ENCODE results near the gene LAP3. TPM values are rescaled to one million over a fixed set of nuclear protein-coding genes. Genes with fewer than 3 reads are reported as not detected.

The LAP3 gene
- total RNA-seq, 2 experiments from 2014 or later, result 100 to 101 TPM

DNA sequence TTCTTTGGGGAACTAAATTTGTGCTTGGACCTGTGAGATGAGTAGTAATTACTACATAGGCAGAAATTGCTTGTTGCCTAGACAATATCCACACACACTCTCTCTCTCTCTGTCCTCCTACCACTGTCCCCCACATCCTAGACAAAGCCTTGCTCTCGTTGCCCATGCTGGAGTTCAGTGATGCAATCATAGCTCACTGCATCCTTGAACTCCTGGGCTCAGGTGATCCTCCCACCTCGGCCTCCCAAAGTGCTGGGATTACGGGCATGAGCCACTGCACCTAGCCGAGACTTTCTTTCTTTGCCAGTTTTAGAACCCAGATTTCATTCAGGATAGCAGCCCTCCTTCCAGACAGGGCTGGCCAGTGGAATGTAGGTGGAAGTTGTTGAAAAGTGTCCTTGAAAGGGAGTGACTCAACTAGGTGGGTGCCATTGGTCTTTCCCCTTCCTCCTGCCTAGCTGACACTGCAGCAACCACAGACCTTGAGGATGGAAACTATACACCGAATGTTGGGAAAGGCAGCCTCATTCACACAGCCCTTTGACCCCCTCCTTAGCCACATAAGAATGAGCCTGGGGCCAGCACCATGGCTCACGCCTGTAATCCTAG, 16.8 kb upstream of the LAP3 start:
- Mint-ChIP-seq H3K4me1 (ENCODE audit: low read depth) (no peaks in the 10 kb centered on the region), H3K27ac (no peak overlapping the region), H3K27me3 (peaks cover 1% of the 10 kb centered on the region), H3K36me3 (ENCODE audit: low read depth) (no peaks in the 10 kb centered on the region), H3K4me3 (no peak overlapping the region), H3K9me3 (no peaks in the 10 kb centered on the region)
- ATAC-seq, result no peak
- TF ChIP-seq, protein P1, sequence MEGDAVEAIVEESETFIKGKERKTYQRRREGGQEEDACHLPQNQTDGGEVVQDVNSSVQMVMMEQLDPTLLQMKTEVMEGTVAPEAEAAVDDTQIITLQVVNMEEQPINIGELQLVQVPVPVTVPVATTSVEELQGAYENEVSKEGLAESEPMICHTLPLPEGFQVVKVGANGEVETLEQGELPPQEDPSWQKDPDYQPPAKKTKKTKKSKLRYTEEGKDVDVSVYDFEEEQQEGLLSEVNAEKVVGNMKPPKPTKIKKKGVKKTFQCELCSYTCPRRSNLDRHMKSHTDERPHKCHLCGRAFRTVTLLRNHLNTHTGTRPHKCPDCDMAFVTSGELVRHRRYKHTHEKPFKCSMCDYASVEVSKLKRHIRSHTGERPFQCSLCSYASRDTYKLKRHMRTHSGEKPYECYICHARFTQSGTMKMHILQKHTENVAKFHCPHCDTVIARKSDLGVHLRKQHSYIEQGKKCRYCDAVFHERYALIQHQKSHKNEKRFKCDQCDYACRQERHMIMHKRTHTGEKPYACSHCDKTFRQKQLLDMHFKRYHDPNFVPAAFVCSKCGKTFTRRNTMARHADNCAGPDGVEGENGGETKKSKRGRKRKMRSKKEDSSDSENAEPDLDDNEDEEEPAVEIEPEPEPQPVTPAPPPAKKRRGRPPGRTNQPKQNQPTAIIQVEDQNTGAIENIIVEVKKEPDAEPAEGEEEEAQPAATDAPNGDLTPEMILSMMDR (IDR thresholded peaks at IDR 0.05), result no peak
- no peak for DNase-seq
- CTCF ChIA-PET, result interaction anchor here (4.0 kb wide), 1 partner anchor 11 kb away, joined by 18 read pairs; no protein-coding TSS in a partner anchor
- POLR2A ChIA-PET, result no interaction called here
- intact Hi-C loops (cut with micrococcal nuclease), result no loop called here

DNA sequence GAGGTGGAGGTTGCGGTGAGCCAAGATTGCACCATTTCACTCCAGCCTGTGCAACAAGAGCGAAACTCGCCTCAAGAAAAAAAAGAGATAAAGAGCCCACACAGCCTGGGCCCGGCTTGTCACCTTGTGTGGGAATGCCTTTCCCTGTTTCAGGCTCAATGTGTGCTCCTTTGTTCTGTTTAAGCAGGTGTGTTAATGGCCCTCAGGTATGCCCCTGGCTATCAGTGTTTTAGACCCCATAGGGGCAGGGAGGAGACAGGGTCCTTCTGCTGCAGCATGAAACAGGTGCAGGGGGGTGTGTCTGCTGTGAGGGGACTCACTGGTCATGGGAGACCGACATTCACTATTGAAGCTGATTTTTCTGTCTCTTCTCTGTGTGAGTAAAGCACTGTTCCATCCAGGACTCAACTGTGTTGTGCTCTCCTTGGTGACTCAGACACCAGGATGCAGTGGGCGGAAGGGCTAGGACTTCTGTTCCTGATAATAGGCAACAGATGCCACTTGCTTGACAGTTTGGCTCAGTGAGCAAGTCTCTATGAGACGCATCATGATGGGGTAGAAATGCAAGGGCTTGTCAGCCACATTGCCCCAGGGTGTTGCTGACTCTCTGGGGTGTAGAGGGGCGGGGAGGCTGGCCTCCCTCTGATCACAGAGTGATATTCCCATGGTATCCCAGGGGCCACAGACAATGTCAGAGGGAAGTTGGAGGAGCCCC, 15.6 kb upstream of the LAP3 start:
- H3K27ac Mint-ChIP-seq, result no peak overlapping the region
- no peak for ATAC-seq
- H3K9me3 Mint-ChIP-seq, result no peaks in the 10 kb centered on the region
- no peaks in the 10 kb centered on the region for H3K27me3 Mint-ChIP-seq
- TF ChIP-seq, protein P1 (IDR thresholded peaks at IDR 0.05), result no peak
- no peak overlapping the region for H3K4me3 Mint-ChIP-seq
- DNase-seq, result no peak
- ChIA-PET CTCF (no interaction called here), POLR2A (no interaction called here)
- H3K4me1 Mint-ChIP-seq (ENCODE audit: low read depth), result no peaks in the 10 kb centered on the region
- intact Hi-C loops (cut with micrococcal nuclease), result no loop called here
- H3K36me3 Mint-ChIP-seq (ENCODE audit: low read depth), result no peaks in the 10 kb centered on the region

DNA sequence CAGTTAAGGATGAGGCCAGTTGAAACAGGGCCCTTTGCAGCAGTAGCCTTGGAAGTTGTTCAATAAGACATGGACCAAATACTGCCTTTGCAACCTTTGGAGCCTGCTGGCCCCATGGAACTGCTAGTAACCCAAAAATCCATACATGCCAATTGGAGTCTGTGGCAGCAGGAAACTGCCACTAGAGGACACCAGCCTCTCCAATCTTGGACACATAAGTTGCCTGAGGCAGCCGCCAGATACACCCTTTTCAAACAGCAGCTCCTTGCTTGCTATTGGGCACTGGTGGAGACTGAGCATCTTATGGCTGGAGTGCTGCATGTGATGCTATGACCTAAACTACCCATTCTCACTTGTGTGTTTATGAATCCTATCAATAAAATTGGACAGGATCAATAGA, 14.8 kb upstream of the LAP3 start:
- Mint-ChIP-seq H3K9me3 (no peaks in the 10 kb centered on the region), H3K4me1 (ENCODE audit: low read depth) (no peaks in the 10 kb centered on the region), H3K27ac (no peak overlapping the region), H3K36me3 (ENCODE audit: low read depth) (no peaks in the 10 kb centered on the region), H3K4me3 (no peak overlapping the region), H3K27me3 (no peaks in the 10 kb centered on the region)
- intact Hi-C loops (cut with micrococcal nuclease), result no loop called here
- TF ChIP-seq, protein P1 (IDR thresholded peaks at IDR 0.05), result no peak
- no peak for ATAC-seq
- POLR2A ChIA-PET, result no interaction called here
- CTCF ChIA-PET, result interaction anchor here (1.0 kb wide), 1 partner anchor 74 kb away, joined by 4 read pairs; no protein-coding TSS in a partner anchor
- DNase-seq, result no peak

DNA sequence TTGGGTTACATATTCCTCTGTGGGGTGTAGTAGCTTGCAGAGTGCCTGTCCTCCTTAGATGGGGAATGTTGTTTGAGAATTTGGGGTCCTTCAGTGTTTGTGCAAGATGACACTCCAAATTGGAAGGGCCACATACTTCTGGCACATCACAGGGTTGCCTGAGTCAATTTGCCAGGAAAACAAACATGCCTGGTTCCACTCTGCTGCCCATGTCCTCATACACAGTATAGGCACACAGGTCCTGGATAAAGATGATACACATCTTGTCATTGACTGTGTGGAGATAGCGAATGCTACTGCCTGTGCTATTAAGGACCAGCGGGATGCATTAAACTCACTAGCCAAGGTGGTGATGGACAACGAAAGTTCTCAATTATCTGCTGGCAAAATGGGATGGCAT, 11.2 kb upstream of the LAP3 start:
- CTCF ChIA-PET, result interaction anchor here (1.2 kb wide), 1 partner anchor 7 kb away, joined by 3 read pairs; no protein-coding TSS in a partner anchor
- no peak for ATAC-seq
- Mint-ChIP-seq H3K36me3 (ENCODE audit: low read depth) (no peaks in the 10 kb centered on the region), H3K4me3 (no peak overlapping the region), H3K4me1 (ENCODE audit: low read depth) (no peaks in the 10 kb centered on the region), H3K27ac (no peak overlapping the region), H3K27me3 (no peaks in the 10 kb centered on the region), H3K9me3 (no peaks in the 10 kb centered on the region)
- POLR2A ChIA-PET, result no interaction called here
- TF ChIP-seq, protein P1 (IDR thresholded peaks at IDR 0.05), result no peak
- intact Hi-C loops (cut with micrococcal nuclease), result no loop called here
- no peak for DNase-seq

DNA sequence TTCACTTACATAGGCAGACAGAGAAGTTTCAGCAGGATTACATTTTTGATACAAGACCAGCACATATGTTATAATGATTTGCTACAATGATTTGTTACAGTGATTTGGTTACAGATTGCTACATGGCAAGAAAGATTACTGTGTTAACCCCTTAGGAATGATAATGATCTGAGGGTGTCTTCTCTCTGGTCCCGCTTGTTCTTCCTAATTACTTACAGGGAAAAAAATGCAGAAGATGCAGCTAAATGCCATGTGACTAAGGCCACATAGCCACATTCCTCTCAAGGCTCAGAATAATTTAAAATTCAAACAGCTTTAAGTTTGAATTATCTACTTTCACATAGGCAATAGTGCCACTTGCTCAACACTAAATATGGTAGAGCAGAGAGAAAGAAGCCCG, 9.7 kb upstream of the LAP3 start:
- Mint-ChIP-seq H3K4me1 (ENCODE audit: low read depth) (no peaks in the 10 kb centered on the region), H3K4me3 (no peak overlapping the region), H3K27me3 (no peaks in the 10 kb centered on the region), H3K36me3 (ENCODE audit: low read depth) (no peaks in the 10 kb centered on the region), H3K27ac (no peak overlapping the region), H3K9me3 (no peaks in the 10 kb centered on the region)
- TF ChIP-seq, protein P1 (IDR thresholded peaks at IDR 0.05), result no peak
- ChIA-PET POLR2A (no interaction called here), CTCF (no interaction called here)
- intact Hi-C loops (cut with micrococcal nuclease), result no loop called here
- DNase-seq, result no peak
- ATAC-seq, result no peak
